ENCODE results near the gene LGSN. TPM values are rescaled to one million over a fixed set of nuclear protein-coding genes. Genes with fewer than 3 reads are reported as not detected.

Gene LGSN
- total and polyA plus RNA-seq, 2 donors from 2014 or later = 0.19 to 0.26 TPM

DNA sequence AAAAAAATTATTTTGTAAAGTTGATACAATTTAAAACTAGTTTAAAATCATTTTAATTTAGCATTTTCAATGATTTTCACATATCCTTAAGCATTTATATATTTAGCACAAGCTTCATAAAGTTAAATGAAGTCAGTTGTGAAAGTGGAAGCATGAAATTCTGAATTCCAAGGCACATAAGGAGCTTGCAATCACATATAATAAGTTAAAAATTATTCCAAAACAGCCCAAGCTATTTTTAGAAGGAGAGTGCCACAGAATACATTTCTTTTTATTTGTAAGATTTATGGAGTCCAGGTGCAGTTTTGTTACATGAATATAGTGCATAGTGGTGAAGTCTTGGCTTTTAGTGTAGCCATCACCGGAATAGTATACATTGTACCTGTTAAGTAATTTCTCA, 3.2 kb upstream of the LGSN start:
- Histone ChIP-seq H3K27me3 (ENCODE audit: control insufficient read depth, insufficient read depth, low read length) (no peaks in the 10 kb centered on the region), H3K9me3 (ENCODE audit: control insufficient read depth in 2 of 3, insufficient read depth in 1 of 3, low read length in 3 of 3) (no peaks in the 10 kb centered on the region), H3K9ac (ENCODE audit: low read length in 3 of 3) (no peak overlapping the region), H3K27ac (ENCODE audit: low read depth in 2 of 2, low read length in 2 of 2) (no peak overlapping the region), H3K36me3 (ENCODE audit: control insufficient read depth in 2 of 3, insufficient read depth in 3 of 3, low read length in 3 of 3) (no peaks in the 10 kb centered on the region), H3K4me3 (ENCODE audit: low read length in 3 of 3) (no peak overlapping the region), H3K4me1 (ENCODE audit: control insufficient read depth in 2 of 3, insufficient read depth in 2 of 3, low read depth in 1 of 3, low read length in 3 of 3) (no peaks in the 10 kb centered on the region)
- FAIRE-seq = no peak
- intact Hi-C loops (cut with DNase I) = no loop called here
- no peak for DNase-seq
- TF ChIP-seq, protein P1, sequence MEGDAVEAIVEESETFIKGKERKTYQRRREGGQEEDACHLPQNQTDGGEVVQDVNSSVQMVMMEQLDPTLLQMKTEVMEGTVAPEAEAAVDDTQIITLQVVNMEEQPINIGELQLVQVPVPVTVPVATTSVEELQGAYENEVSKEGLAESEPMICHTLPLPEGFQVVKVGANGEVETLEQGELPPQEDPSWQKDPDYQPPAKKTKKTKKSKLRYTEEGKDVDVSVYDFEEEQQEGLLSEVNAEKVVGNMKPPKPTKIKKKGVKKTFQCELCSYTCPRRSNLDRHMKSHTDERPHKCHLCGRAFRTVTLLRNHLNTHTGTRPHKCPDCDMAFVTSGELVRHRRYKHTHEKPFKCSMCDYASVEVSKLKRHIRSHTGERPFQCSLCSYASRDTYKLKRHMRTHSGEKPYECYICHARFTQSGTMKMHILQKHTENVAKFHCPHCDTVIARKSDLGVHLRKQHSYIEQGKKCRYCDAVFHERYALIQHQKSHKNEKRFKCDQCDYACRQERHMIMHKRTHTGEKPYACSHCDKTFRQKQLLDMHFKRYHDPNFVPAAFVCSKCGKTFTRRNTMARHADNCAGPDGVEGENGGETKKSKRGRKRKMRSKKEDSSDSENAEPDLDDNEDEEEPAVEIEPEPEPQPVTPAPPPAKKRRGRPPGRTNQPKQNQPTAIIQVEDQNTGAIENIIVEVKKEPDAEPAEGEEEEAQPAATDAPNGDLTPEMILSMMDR (IDR thresholded peaks at IDR 0.05; ENCODE audit: borderline replicate concordance, extremely low read depth, insufficient read depth) = no peak

DNA sequence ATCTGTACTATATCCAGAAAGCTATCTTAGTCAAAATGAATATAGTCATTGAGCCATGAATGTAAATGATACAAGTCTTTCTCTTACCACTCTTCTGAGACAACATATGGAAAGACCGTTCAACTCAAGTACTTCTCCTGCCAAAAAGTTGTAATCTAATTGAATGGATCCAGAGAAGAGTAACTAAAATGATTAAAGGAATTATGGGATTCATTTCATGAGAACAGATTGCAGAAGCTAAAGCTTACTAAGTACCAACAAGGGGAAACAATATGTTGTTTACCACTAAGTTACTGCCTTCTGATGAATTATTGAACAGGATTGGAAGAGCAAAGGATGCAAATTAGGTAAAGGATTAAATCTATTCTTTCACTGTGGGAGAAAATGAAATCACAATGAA, 2.0 kb upstream of the LGSN start:
- TF ChIP-seq, protein P1 (IDR thresholded peaks at IDR 0.05; ENCODE audit: borderline replicate concordance, extremely low read depth, insufficient read depth) = no peak
- H3K27ac ChIP-seq (ENCODE audit: low read depth in 2 of 2, low read length in 2 of 2) = no peak overlapping the region
- no peak for DNase-seq

DNA sequence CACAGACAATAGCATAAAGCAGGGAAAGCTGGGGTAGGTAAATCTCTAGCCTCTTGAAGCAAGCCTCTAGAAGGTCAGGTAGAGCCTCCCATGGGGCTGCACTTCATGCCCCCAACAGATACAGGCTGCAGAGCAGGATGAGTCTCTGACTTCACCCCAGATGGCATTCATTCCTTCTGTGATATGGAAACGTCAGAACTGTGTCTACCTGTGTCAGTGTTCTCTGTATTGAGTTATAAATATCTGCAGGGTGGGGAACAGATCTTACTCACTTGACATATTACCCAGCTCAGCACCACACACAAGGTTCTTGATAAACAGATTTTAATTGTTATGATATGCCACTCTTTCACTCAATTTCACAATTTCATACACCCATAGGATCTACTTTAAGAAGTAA, 2.1 kb downstream of the LGSN start:
- Histone ChIP-seq H3K27me3 (ENCODE audit: control insufficient read depth, insufficient read depth, low read length) (no peaks in the 10 kb centered on the region), H3K9ac (ENCODE audit: low read length in 3 of 3) (no peak overlapping the region), H3K4me3 (ENCODE audit: low read length in 3 of 3) (no peak overlapping the region), H3K9me3 (ENCODE audit: control insufficient read depth in 2 of 3, insufficient read depth in 1 of 3, low read length in 3 of 3) (no peaks in the 10 kb centered on the region), H3K4me1 (ENCODE audit: control insufficient read depth in 2 of 3, insufficient read depth in 2 of 3, low read depth in 1 of 3, low read length in 3 of 3) (no peaks in the 10 kb centered on the region), H3K27ac (ENCODE audit: low read depth in 2 of 2, low read length in 2 of 2) (no peak overlapping the region), H3K36me3 (ENCODE audit: control insufficient read depth in 2 of 3, insufficient read depth in 3 of 3, low read length in 3 of 3) (no peaks in the 10 kb centered on the region)
- TF ChIP-seq, protein P1 (IDR thresholded peaks at IDR 0.05; ENCODE audit: borderline replicate concordance, extremely low read depth, insufficient read depth) = no peak
- no peak for DNase-seq
- intact Hi-C loops (cut with DNase I) = no loop called here
- FAIRE-seq = no peak

More for the DNA sequence above, 2.0 kb upstream of the LGSN start:
- H3K9me3 ChIP-seq (ENCODE audit: control insufficient read depth in 2 of 3, insufficient read depth in 1 of 3, low read length in 3 of 3) = no peaks in the 10 kb centered on the region
- no peak for FAIRE-seq
- no peak overlapping the region for H3K9ac ChIP-seq (ENCODE audit: low read length in 3 of 3)
- H3K27me3 ChIP-seq (ENCODE audit: control insufficient read depth, insufficient read depth, low read length) = no peaks in the 10 kb centered on the region
- no peaks in the 10 kb centered on the region for H3K36me3 ChIP-seq (ENCODE audit: control insufficient read depth in 2 of 3, insufficient read depth in 3 of 3, low read length in 3 of 3)
- no peak overlapping the region for H3K4me3 ChIP-seq (ENCODE audit: low read length in 3 of 3)
- no peaks in the 10 kb centered on the region for H3K4me1 ChIP-seq (ENCODE audit: control insufficient read depth in 2 of 3, insufficient read depth in 2 of 3, low read depth in 1 of 3, low read length in 3 of 3)
- intact Hi-C loops (cut with DNase I) = no loop called here

- Histone ChIP-seq H3K27me3 (ENCODE audit: control insufficient read depth, insufficient read depth, low read length) (no peaks in the 10 kb centered on the region), H3K27ac (ENCODE audit: low read depth in 2 of 2, low read length in 2 of 2) (no peak overlapping the region), H3K9me3 (ENCODE audit: control insufficient read depth in 2 of 3, insufficient read depth in 1 of 3, low read length in 3 of 3) (no peaks in the 10 kb centered on the region), H3K4me3 (ENCODE audit: low read length in 3 of 3) (no peak overlapping the region), H3K9ac (ENCODE audit: low read length in 3 of 3) (no peak overlapping the region), H3K4me1 (ENCODE audit: control insufficient read depth in 2 of 3, insufficient read depth in 2 of 3, low read depth in 1 of 3, low read length in 3 of 3) (no peaks in the 10 kb centered on the region), H3K36me3 (ENCODE audit: control insufficient read depth in 2 of 3, insufficient read depth in 3 of 3, low read length in 3 of 3) (no peaks in the 10 kb centered on the region)
- intact Hi-C loops (cut with DNase I) = no loop called here
- no peak for DNase-seq
- FAIRE-seq = no peak
- TF ChIP-seq, protein P1 (IDR thresholded peaks at IDR 0.05; ENCODE audit: borderline replicate concordance, extremely low read depth, insufficient read depth) = no peak
Observed at GRCh38 chr6:63316113-63316512, 3.7 kb downstream of the LGSN start.
